ENCODE results near the gene LOX.

Gene LOX

DNA sequence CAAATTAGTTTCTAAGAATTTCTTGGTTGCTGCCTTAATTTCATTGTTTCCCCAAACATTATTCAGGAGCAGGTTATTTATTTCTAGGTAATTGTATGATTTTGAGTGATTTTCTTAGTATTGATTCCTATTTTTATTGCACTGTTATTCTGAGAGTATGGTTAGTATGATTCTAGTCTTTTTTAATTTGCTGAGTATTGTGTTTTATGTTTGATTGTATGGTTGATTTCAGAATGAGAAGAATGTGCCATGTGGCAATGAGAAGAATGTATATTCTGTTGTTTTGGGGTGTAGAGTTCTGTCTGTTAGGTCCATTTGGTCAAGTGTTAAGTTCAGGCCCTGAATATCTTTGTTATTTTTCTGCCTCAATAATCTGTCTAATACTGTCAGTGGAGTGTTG is 27.1 kb downstream of the LOX start:
- no peak for DNase-seq

DNA sequence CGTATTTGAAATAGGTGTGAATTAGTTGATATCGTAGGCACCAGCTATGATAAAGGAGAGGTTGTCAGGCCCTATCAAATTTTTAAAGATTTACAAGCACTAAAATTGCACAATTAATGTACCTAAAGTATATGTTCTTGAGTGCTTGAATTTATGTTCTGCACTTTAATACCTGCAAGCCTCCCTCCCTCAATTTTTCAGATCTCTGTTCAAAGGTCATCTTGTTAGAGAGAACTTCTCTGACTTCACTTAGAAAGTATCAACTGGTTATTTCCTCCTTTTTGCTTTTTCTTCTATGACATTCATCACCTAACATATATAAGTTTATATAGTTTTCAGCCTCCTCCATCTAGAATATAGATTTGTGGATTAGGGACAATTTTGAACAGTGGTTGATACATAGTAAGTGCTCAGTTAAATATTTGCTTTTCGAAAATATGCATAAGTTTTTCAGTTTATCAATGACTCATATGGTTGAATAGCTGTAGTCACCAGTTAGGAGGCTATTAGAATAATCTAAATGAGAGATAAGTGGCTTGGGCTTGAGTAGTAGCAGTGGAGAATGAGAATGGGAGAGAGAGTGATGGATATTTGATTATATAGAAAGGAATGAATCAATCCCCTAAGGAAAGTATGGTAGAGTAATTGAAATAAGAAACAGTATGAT is 37.3 kb downstream of the LOX start:
- DNase-seq: no peak

DNA sequence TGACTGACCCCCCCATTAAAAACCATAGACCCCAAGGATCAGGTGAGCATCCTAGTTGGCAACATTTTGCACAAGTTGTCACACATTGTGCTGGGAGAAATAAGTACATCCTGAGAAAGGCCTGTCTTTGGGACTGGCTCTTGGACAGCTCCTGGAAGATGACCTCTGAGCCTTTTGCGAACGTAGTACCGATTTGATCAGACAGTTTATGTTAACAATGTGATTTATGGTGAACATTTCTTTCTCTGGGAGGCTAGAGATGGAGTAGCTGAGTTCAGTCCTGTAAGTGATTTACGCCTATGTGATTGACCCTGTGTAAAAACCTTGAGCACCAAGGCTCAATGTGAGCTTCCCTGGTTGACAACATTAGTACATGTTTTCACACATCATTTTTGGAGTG is 41.7 kb downstream of the LOX start:
- DNase-seq: no peak

- no peak for DNase-seq
Observed at GRCh38 chr5:122035913-122036312, 42.1 kb downstream of the LOX start.

- no peak for DNase-seq
Observed at GRCh38 chr5:122031836-122032235, 46.2 kb downstream of the LOX start.

- DNase-seq: no peak
Observed at GRCh38 chr5:122030251-122030650, 47.8 kb downstream of the LOX start.

- DNase-seq: no peak
Observed at GRCh38 chr5:122029818-122030217, 48.2 kb downstream of the LOX start.

GRCh38 chr5:122022966-122023365 is 55.1 kb downstream of the LOX start:
- DNase-seq: peak; percentile 73

DNA sequence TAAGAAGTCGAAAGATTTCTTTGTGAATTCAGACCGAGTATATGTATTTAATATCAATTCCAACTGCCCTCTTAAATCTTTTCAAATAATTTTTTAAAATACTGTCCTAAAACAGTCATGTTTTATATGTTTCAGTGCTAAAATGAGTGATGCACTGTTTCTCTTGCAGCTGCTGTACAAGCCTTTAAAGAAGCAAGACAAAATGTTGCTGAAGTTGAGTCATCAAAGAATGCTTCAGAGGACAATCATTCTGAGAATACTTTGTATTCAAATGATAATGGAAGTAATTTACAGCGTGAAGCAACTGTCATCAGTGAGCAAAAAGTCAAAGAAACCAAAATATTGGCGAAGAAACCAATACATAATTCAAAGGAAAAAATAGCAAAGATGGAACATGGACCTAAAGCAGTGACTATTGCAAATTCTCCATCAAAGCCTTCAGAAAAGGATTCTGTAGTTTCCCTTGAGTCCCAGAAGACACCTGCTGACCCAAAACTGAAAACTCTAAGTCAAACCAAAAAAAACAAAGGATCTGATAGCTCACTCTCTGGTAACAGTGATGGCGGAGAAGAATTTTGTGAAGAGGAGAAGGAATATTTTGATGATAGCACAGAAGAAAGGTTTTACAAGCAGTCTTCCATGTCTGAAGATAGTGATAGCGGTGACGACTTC is 58.0 kb downstream of the LOX start:
- DNase-seq: no peak

DNA sequence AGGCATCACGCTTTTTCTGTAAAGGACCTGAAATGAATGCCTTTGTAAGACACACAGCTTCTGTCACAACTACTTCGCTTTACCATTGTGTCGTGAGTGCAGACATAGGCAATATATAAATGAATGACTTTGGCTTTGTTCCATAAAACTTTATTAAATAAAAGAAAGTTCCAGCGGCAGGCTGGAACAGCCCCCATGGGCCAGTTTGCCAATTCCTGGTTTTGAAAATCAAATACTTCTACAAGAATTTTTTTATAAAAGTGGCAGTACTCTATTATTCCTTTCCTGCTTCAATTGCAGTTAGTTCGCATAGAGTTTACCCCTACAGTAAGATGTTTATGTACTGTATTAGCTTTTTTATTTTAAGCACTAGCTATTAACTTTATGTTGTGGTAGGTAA is 62.6 kb downstream of the LOX start:
- DNase-seq: no peak

- DNase-seq: no peak
Observed at GRCh38 chr5:122014236-122014935, 63.7 kb downstream of the LOX start.
